ENCODE measurements around the gene SLC39A7.

GRCh38 chr6:33193619-33194018 is 7.0 kb upstream of the SLC39A7 start:
- TF ChIP-seq, protein P1, sequence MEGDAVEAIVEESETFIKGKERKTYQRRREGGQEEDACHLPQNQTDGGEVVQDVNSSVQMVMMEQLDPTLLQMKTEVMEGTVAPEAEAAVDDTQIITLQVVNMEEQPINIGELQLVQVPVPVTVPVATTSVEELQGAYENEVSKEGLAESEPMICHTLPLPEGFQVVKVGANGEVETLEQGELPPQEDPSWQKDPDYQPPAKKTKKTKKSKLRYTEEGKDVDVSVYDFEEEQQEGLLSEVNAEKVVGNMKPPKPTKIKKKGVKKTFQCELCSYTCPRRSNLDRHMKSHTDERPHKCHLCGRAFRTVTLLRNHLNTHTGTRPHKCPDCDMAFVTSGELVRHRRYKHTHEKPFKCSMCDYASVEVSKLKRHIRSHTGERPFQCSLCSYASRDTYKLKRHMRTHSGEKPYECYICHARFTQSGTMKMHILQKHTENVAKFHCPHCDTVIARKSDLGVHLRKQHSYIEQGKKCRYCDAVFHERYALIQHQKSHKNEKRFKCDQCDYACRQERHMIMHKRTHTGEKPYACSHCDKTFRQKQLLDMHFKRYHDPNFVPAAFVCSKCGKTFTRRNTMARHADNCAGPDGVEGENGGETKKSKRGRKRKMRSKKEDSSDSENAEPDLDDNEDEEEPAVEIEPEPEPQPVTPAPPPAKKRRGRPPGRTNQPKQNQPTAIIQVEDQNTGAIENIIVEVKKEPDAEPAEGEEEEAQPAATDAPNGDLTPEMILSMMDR (optimal IDR thresholded peaks at IDR 0.05 in 1 of 3, IDR thresholded peaks at IDR 0.05 in 1 of 3, conservative IDR thresholded peaks at IDR 0.05 in 1 of 3; ENCODE audit: extremely low read depth in 1 of 3, insufficient read depth in 2 of 3, low read length in 3 of 3): no peak
- no peak for TF ChIP-seq EZH2 (IDR thresholded peaks at IDR 0.05; ENCODE audit: low read length)
